ENCODE data around the gene SVOP. TPM values are rescaled to one million over a fixed set of nuclear protein-coding genes. Genes with fewer than 3 reads are reported as not detected.
"Not testable (repeated sequence)": the region's sequence is repeated elsewhere in the genome, so short reads cannot be mapped to it uniquely, and the experiment has no call there.

The SVOP gene
- polyA plus RNA-seq, 3 donors: not detected

DNA sequence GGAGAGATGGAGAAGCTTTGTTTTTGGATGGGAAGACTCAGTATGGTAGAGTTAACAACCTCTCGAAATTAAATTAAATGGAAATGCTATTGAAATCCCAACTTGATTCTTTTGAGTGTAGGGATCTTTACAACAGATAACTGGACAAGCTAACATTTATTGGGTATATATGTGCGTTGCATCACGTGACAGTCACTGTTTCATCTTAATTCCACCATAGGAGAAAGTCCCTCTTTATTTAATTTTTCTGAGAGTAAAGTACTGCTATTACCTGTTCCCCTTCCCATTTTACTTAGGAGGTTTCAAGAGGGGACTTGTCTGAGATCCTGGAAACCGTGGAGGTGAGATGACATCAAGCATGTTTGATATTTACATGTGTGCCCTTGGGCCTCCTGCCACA lies 152.1 kb downstream of the SVOP start:
- Mint-ChIP-seq H3K27ac (no peak overlapping the region), H3K9me3 (peaks cover 0 to 2% (median 0%) of the 10 kb centered on the region in 7 donors), H3K4me1 (peaks cover 9% of the 10 kb centered on the region), H3K4me3 (no peak overlapping the region), H3K27me3 (ENCODE audit: low read depth in 3 of 3) (no peaks in the 10 kb centered on the region), H3K36me3 (peaks cover 0 to 1% of the 10 kb centered on the region in 2 donors)
- Histone ChIP-seq H3K4me1 (ENCODE audit: control insufficient read depth in 1 of 2, insufficient read depth in 2 of 2, low read length in 2 of 2) (peaks cover 4 to 6% of the 10 kb centered on the region in 2 donors), H3K27me3 (ENCODE audit: control insufficient read depth in 2 of 2, insufficient read depth in 2 of 2, low read length in 2 of 2) (no peaks in the 10 kb centered on the region), H3K9me3 (replicated peaks in 1 of 2; ENCODE audit: control insufficient read depth in 1 of 2, insufficient read depth in 1 of 2, low read length in 2 of 2) (no peaks in the 10 kb centered on the region), H3K79me2 (ENCODE audit: insufficient read depth, low read length) (no peaks in the 10 kb centered on the region), H3K9ac (ENCODE audit: insufficient read depth, low read length, poor library complexity, severe bottlenecking) (no peak overlapping the region), H4K20me1 (ENCODE audit: insufficient read depth, low read length) (no peaks in the 10 kb centered on the region), H3K36me3 (replicated peaks in 1 of 2; ENCODE audit: control insufficient read depth in 1 of 2, insufficient read depth in 2 of 2, low read length in 2 of 2) (no peaks in the 10 kb centered on the region), H3K4me2 (replicated peaks; ENCODE audit: extremely low read depth, low read length, poor library complexity, severe bottlenecking) (no peak overlapping the region), H3K4me3 (replicated peaks in 1 of 3; ENCODE audit: low read depth in 2 of 3, low read length in 3 of 3) (no peak overlapping the region), H3K27ac (ENCODE audit: low read depth in 1 of 2, low read length in 2 of 2) (no peak overlapping the region), H2AFZ (ENCODE audit: insufficient read depth, low read depth, low read length, poor library complexity, severe bottlenecking) (no peak overlapping the region)
- intact Hi-C loops (cut with micrococcal nuclease): no loop called here
- no CpG with 5 or more reads among the region's 4 CpGs for WGBS (ENCODE audit: insufficient coverage)
- DNase-seq: no peak
- TF ChIP-seq, protein P1, sequence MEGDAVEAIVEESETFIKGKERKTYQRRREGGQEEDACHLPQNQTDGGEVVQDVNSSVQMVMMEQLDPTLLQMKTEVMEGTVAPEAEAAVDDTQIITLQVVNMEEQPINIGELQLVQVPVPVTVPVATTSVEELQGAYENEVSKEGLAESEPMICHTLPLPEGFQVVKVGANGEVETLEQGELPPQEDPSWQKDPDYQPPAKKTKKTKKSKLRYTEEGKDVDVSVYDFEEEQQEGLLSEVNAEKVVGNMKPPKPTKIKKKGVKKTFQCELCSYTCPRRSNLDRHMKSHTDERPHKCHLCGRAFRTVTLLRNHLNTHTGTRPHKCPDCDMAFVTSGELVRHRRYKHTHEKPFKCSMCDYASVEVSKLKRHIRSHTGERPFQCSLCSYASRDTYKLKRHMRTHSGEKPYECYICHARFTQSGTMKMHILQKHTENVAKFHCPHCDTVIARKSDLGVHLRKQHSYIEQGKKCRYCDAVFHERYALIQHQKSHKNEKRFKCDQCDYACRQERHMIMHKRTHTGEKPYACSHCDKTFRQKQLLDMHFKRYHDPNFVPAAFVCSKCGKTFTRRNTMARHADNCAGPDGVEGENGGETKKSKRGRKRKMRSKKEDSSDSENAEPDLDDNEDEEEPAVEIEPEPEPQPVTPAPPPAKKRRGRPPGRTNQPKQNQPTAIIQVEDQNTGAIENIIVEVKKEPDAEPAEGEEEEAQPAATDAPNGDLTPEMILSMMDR (IDR thresholded peaks at IDR 0.05): no peak

DNA sequence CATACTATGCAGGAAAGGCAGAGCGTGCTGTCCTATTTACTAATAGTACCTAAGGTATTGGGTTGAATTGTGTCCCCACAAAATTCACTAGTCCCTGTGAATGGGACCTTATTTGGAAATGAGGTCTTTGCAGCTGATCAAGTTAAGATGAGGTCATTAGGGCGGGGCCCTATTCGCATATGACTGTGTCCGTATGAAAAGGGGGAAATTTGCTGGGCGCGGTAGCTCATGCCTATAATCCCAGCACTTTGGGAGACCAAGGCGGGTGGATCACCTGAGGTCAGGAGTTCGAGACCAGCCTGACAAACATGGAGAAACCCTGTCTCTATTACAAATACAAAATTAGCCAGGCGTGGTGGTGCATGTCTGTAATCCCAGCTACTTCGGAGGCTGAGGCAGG lies 154.8 kb downstream of the SVOP start:
- H3K27me3 ChIP-seq (ENCODE audit: control insufficient read depth in 2 of 2, insufficient read depth in 2 of 2, low read length in 2 of 2); H3K79me2 ChIP-seq (ENCODE audit: insufficient read depth, low read length); H3K36me3 ChIP-seq (replicated peaks in 1 of 2; ENCODE audit: control insufficient read depth in 1 of 2, insufficient read depth in 2 of 2, low read length in 2 of 2); H3K27ac ChIP-seq (ENCODE audit: low read depth in 1 of 2, low read length in 2 of 2); H3K27me3 Mint-ChIP-seq (ENCODE audit: low read depth in 3 of 3); H3K4me3 ChIP-seq (replicated peaks in 1 of 3; ENCODE audit: low read depth in 2 of 3, low read length in 3 of 3); H3K36me3 Mint-ChIP-seq; H3K9ac ChIP-seq (ENCODE audit: insufficient read depth, low read length, poor library complexity, severe bottlenecking); H3K9me3 ChIP-seq (replicated peaks in 1 of 2; ENCODE audit: control insufficient read depth in 1 of 2, insufficient read depth in 1 of 2, low read length in 2 of 2); H2AFZ ChIP-seq (ENCODE audit: insufficient read depth, low read depth, low read length, poor library complexity, severe bottlenecking); intact Hi-C loops (cut with micrococcal nuclease); H3K4me2 ChIP-seq (replicated peaks; ENCODE audit: extremely low read depth, low read length, poor library complexity, severe bottlenecking); H4K20me1 ChIP-seq (ENCODE audit: insufficient read depth, low read length); H3K9me3 Mint-ChIP-seq; H3K4me3 Mint-ChIP-seq: not testable (repeated sequence)
- peaks cover 26 to 32% of the 10 kb centered on the region in 2 donors for H3K4me1 ChIP-seq (ENCODE audit: control insufficient read depth in 1 of 2, insufficient read depth in 2 of 2, low read length in 2 of 2)
- 47% methylated on average over 3 of the region's 10 CpGs for WGBS (ENCODE audit: insufficient coverage)
- H3K27ac Mint-ChIP-seq: peak overlapping the region in 5 of 7 donors; percentile 57 to 83 (median 64)
- H3K4me1 Mint-ChIP-seq: peaks cover 29% of the 10 kb centered on the region
- DNase-seq: peak in 2 of 3 donors; percentile 60 to 81

All from CD14-positive monocyte (primary cell).